ENCODE measurements around the gene MSRB2.

DNA sequence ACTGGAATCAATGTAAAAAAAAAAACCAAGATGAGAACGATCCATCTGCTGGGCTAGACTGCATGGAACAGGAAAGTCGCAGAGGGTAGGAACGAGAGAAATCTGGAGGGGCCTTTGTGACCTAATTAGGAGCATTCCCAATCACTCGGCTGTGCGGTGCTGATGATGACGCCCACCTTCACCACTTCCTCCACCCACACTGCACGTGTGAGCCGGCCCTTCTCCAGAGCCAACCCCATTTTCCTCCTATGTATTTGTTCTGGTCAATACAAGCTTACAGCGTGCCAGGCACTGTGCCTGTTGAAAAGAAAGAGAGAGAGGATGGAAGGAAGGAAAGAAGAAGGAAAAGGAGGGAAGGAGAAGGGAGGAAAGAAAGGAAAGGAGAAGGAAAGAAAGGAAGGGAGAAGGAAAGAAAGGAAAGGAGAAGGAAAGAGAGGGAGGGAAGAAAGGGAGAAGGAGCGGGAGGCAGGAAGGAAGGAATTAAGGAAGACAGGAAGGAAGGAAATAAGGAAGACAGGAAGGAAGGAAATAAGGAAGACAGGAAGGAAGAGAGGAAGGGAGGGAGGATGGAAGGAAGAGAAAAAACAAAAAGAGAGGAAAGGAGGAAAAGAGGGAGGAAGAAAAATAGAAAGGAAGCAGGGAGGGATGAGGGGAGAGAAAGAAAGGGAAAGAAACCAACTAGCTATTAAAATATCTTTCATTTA lies 61.2 kb downstream of the MSRB2 start:
- TF ChIP-seq, protein P1, sequence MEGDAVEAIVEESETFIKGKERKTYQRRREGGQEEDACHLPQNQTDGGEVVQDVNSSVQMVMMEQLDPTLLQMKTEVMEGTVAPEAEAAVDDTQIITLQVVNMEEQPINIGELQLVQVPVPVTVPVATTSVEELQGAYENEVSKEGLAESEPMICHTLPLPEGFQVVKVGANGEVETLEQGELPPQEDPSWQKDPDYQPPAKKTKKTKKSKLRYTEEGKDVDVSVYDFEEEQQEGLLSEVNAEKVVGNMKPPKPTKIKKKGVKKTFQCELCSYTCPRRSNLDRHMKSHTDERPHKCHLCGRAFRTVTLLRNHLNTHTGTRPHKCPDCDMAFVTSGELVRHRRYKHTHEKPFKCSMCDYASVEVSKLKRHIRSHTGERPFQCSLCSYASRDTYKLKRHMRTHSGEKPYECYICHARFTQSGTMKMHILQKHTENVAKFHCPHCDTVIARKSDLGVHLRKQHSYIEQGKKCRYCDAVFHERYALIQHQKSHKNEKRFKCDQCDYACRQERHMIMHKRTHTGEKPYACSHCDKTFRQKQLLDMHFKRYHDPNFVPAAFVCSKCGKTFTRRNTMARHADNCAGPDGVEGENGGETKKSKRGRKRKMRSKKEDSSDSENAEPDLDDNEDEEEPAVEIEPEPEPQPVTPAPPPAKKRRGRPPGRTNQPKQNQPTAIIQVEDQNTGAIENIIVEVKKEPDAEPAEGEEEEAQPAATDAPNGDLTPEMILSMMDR (IDR thresholded peaks at IDR 0.05), result no peak
- no peak for TF ChIP-seq POLR2A (IDR thresholded peaks at IDR 0.05)
